GM12878 (cell line): ENCODE results near the gene HMCN1. TPM values are rescaled to one million over a fixed set of nuclear protein-coding genes. Genes with fewer than 3 reads are reported as not detected.

Source experiments
- ATAC-seq: fragments of 200-7000 bp; cut with Tn5 transposase; 3 replicates; pipeline ENCODE4 v1.9.1; 2020; ENCODE audit warnings: mild to moderate bottlenecking, moderate library complexity
- BruUV-seq: library from RNA; stranded (reverse); fragments of 400-500 nt; replicated peaks from 2 replicates; lab custom pipeline; 2021; lab: Mats Ljungman, UMichigan
- CTCF ChIA-PET: fragments of 300-600 bp; sonication (Branson Sonifier 250); formaldehyde crosslinking; extraction: SDS; loops from one replicate; lab custom pipeline; 2021; ENCODE audit warnings: inconsistent platforms; lab: Yijun Ruan, JAX
- POLR2A ChIA-PET: fragments of 350-600 bp; formaldehyde crosslinking; extraction: SDS; loops from one replicate; lab custom pipeline; 2021; ENCODE audit warnings: inconsistent platforms; lab: Charles Lee
- RAD21 ChIA-PET: fragments of 300-600 bp; sonication (Branson Sonifier 250); formaldehyde crosslinking; loops from one replicate; lab custom pipeline; 2023; ENCODE audit warnings: antibody characterized with exemption; ENCODE audit not compliant: unreplicated experiment; lab: Charles Lee
- SMC1A ChIA-PET: fragments of 300-600 bp; sonication (Branson Sonifier 250); formaldehyde crosslinking; loops from one replicate; lab custom pipeline; 2023; ENCODE audit not compliant: unreplicated experiment, uncharacterized antibody; lab: Charles Lee
- DNase-seq: peaks from one replicate; pipeline ENCODE4 v3.0.0-alpha.2; 2011; ENCODE audit warnings: low read depth, low spot score
- FAIRE-seq: peaks from 3 replicates; lab custom pipeline; 2011; peaks lifted over from hg19 to GRCh38; lab: Jason Lieb, UNC
- H2AFZ ChIP-seq: 2 replicates; pipeline ENCODE4 v1.6.0; 2011; ENCODE audit warnings: low read depth, low read length, control low read depth; ENCODE audit not compliant: control insufficient read depth
- H3K27ac ChIP-seq: 2 replicates; pipeline ENCODE4 v1.5.1; 2011; ENCODE audit warnings: control low read depth; ENCODE audit not compliant: control insufficient read depth, insufficient read depth
- H3K27me3 ChIP-seq, 2 experiments: replicated peaks in 1 of 2; 2 replicates each; pipeline versions ENCODE4 v1.6.0 to v1.6.1; 2011; ENCODE audit warnings: low read length in 1 of 2; ENCODE audit not compliant: control insufficient read depth in 2 of 2, insufficient read depth in 2 of 2
- H3K36me3 ChIP-seq, 2 experiments: 2 replicates each; pipeline ENCODE4 v1.5.1; 2011; ENCODE audit warnings: low read length in 1 of 2; ENCODE audit not compliant: control insufficient read depth in 2 of 2, insufficient read depth in 2 of 2
- H3K4me1 ChIP-seq: 2 replicates; pipeline ENCODE4 v1.6.1; 2011; ENCODE audit warnings: mild to moderate bottlenecking, low read length, moderate library complexity, mixed read lengths; ENCODE audit not compliant: control insufficient read depth, insufficient read depth
- H3K4me2 ChIP-seq: 2 replicates; pipeline ENCODE4 v1.6.0; 2011; ENCODE audit warnings: control low read depth; ENCODE audit not compliant: control insufficient read depth, insufficient read depth
- H3K4me3 ChIP-seq: fragments of 200-600 bp; sonication (generic); 2 replicates; pipeline ENCODE4 v1.5.1; 2016
- H3K79me2 ChIP-seq: 2 replicates; pipeline ENCODE4 v1.6.0; 2011; ENCODE audit warnings: low read length; ENCODE audit not compliant: control insufficient read depth, insufficient read depth
- H3K9ac ChIP-seq: 2 replicates; pipeline ENCODE4 v1.8.0; 2011; ENCODE audit warnings: low read length, control low read depth, mixed read lengths; ENCODE audit not compliant: control insufficient read depth, insufficient read depth
- H3K9me3 ChIP-seq: replicated peaks from 3 replicates; pipeline ENCODE4 v1.5.1; 2011; ENCODE audit warnings: mild to moderate bottlenecking, low read length; ENCODE audit not compliant: control insufficient read depth, insufficient read depth
- H4K20me1 ChIP-seq: 2 replicates; pipeline ENCODE4 v1.6.0; 2011; ENCODE audit not compliant: control insufficient read depth, insufficient read depth
- ATF7 ChIP-seq: fragments of 450-650 bp; IDR thresholded peaks from 2 replicates; pipeline ENCODE4 v1.6.1; 2016; ENCODE audit warnings: low read depth, mild to moderate bottlenecking
- CHD1 ChIP-seq: IDR thresholded peaks from 2 replicates; pipeline ENCODE4 v1.6.1; 2012; ENCODE audit warnings: low read depth, low read length, improper control_type of control experiment
- FOXM1 ChIP-seq: IDR thresholded peaks from 2 replicates; pipeline ENCODE4 v1.6.1; 2012; ENCODE audit warnings: low read depth, mild to moderate bottlenecking, inconsistent platforms, low read length, moderate library complexity
- MEF2A ChIP-seq: IDR thresholded peaks from 2 replicates; pipeline ENCODE4 v1.6.1; 2011; ENCODE audit warnings: low read depth, mild to moderate bottlenecking, low read length, moderate library complexity; ENCODE audit not compliant: insufficient read depth
- NFYA ChIP-seq: IDR thresholded peaks from 2 replicates; pipeline ENCODE4 v1.6.1; 2011; ENCODE audit warnings: low read depth, mild to moderate bottlenecking, low read length, improper control_type of control experiment, borderline replicate concordance
- NRF1 ChIP-seq: conservative IDR thresholded peaks from 2 replicates; pipeline ENCODE4 v1.6.1; 2011; ENCODE audit warnings: mild to moderate bottlenecking, low read depth, low read length, improper control_type of control experiment
- RAD21 ChIP-seq: IDR thresholded peaks from 2 replicates; pipeline ENCODE4 v1.6.1; 2011; ENCODE audit warnings: mild to moderate bottlenecking, low read depth, low read length, moderate library complexity; ENCODE audit not compliant: insufficient read depth
- SPI1 ChIP-seq: IDR thresholded peaks from 2 replicates; pipeline ENCODE4 v1.6.1; 2011; ENCODE audit warnings: low read depth, mild to moderate bottlenecking, low read length, moderate library complexity, borderline replicate concordance; ENCODE audit not compliant: insufficient read depth
- TARDBP ChIP-seq: IDR thresholded peaks from 2 replicates; pipeline ENCODE4 v1.6.1; 2016; ENCODE audit warnings: borderline replicate concordance
- WRNIP1 ChIP-seq: IDR thresholded peaks from 2 replicates; pipeline ENCODE4 v1.6.1; 2011; ENCODE audit warnings: low read depth, low read length, improper control_type of control experiment, borderline replicate concordance
- WGBS: methylation state at CpG from one replicate; pipeline ENCODE4 v1.1.6; 2016; ENCODE audit warnings: low lambda C conversion rate; ENCODE audit not compliant: insufficient replicate concordance, insufficient coverage; ENCODE audit errors: missing lambda C conversion rate; 5-methylcytosine and 5-hydroxymethylcytosine counted together
- in situ Hi-C: fragments of 300-500 bp; cut with MboI; formaldehyde crosslinking; loops from 9 replicates; pipeline ENCODE4 v1.14.3; 2018; ENCODE audit warnings: mixed read lengths
- intact Hi-C: fragments of 100-400 bp; cut with micrococcal nuclease; formaldehyde crosslinking; loops from one replicate; pipeline ENCODE4 v1.14.2; 2022; ENCODE audit not compliant: unreplicated experiment
- polyA plus RNA-seq, 11 experiments: library from polyadenylated mRNA; depleted of rRNA in 4 of 11; unstranded in 6 of 11; stranded (reverse) in 5 of 11; fragments of >200 nt; fragmentation: Nextera tagmentation in 4 of 11; fragmentation: Illumina TruSeq in 1 of 11; extraction: Ambion mirVana in 4 of 11; extraction: Trizol in 1 of 11; gene quantifications; 1 replicate in 1 of 11; 2 replicates in 10 of 11; pipeline versions ENCODE4 v1.2.1 to v1.2.3, GENCODE V29; 2011 to 2016; ENCODE audit warnings: inconsistent platforms in 2 of 11, missing spikeins in 2 of 11, low read depth in 1 of 11
- total RNA-seq, 4 experiments: library from RNA; depleted of rRNA in 3 of 4; stranded (reverse); fragments of >200 nt in 3 of 4; fragmentation: Illumina TruSeq in 1 of 4; extraction: Trizol in 1 of 4; gene quantifications; 2 replicates each; pipeline versions ENCODE4 v1.2.1 to v1.2.3, GENCODE V29; 2013 to 2021
- TF ChIP-seq, protein P1 (sequence below): IDR thresholded peaks from 2 replicates; pipeline ENCODE4 v1.6.1; 2012; ENCODE audit warnings: low read depth, low read length, improper control_type of control experiment
- TF ChIP-seq, protein P2 (sequence below), 3 experiments: IDR thresholded peaks in 2 of 3; conservative IDR thresholded peaks in 1 of 3; 2 replicates each; pipeline ENCODE4 v1.5.1; 2011; ENCODE audit warnings: low read depth in 3 of 3, low read length in 3 of 3, mild to moderate bottlenecking in 3 of 3, control low read depth in 2 of 3, moderate library complexity in 2 of 3, inconsistent platforms in 1 of 3, mixed read lengths in 1 of 3; ENCODE audit not compliant: control insufficient read depth in 2 of 3, insufficient read depth in 1 of 3; ENCODE audit errors: extremely low read depth in 1 of 3
- TF ChIP-seq, protein P3 (sequence below): fragments of 450-650 bp; IDR thresholded peaks from 2 replicates; pipeline ENCODE4 v1.6.1; 2014; ENCODE audit warnings: mild to moderate bottlenecking
- TF ChIP-seq, protein P4 (sequence below): IDR thresholded peaks from 2 replicates; pipeline ENCODE4 v1.6.1; 2012; ENCODE audit warnings: low read depth, low read length, improper control_type of control experiment
- TF ChIP-seq, protein P5 (sequence below): IDR thresholded peaks from 2 replicates; pipeline ENCODE4 v1.6.1; 2011; ENCODE audit warnings: borderline replicate concordance, low read depth, mild to moderate bottlenecking, moderate library complexity, low read length; ENCODE audit not compliant: insufficient read depth, poor library complexity, severe bottlenecking
- TF ChIP-seq, protein P6 (sequence below): fragments of 450-650 bp; IDR thresholded peaks from 2 replicates; pipeline ENCODE4 v1.6.1; 2017; ENCODE audit warnings: borderline replicate concordance

Gene HMCN1
- total and polyA plus RNA-seq, 10 of the 15 experiments (the other 5 are each of a cell fraction or from before 2014, with no cell fraction given): under 0.01 to 0.07 TPM; not detected in 8

DNA sequence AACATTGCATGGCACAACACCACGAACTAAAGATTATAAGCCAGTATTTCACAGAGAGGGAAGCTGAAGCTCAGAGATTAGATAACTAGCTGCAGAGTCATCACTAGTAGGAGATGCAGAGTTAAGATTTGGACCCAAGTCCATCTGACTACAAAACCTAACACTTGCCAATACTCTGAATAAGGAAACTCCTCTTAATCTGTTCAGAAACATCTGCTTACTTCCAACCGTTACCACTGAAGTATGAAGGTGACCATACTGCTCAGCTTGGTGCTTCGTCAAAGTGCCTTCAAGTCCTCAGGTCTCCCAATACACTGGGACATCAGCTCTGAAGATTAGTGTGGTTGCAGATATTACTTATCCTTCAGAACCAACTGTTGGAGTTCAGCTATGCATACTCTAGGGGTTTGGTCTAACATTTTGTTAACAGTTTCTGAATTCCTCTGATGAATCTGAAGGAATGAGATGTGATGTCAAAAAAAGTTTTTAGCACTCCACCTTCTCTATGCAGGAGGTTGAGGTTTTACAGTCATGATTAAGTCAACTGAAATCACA lies 461.3 kb downstream of the HMCN1 start:
- Histone ChIP-seq H2AFZ (no peak overlapping the region), H3K9me3 (no peaks in the 10 kb centered on the region; the same call in 2 of the 3 replicates), H3K79me2 (no peaks in the 10 kb centered on the region), H4K20me1 (no peaks in the 10 kb centered on the region), H3K4me1 (0 out of 2 replicates have a peak, but pooled peaks cover 3% of the 10 kb centered on the region), H3K4me3 (no peak overlapping the region), H3K27me3 (0 out of 4 replicates have a peak, but pooled peaks cover 0 to 2% of the 10 kb centered on the region in 2 experiments), H3K4me2 (no peak overlapping the region), H3K36me3 (no peaks in the 10 kb centered on the region), H3K27ac (no peak overlapping the region), H3K9ac (no peak overlapping the region)
- intact Hi-C loops (no loop called here), in situ Hi-C loops (no loop called here)
- ATAC-seq (no peak), FAIRE-seq (no peak), DNase-seq (no peak)
- ChIA-PET SMC1A (interaction anchor here (1.5 kb wide), 1 partner anchor 39 kb away, joined by 5 read pairs; no protein-coding TSS in a partner anchor), RAD21 (no interaction called here), POLR2A (no interaction called here), CTCF (no interaction called here)
- 29% methylated on average over 3 of the region's 3 CpGs for WGBS
- BruUV-seq: no TSS peak
- TF ChIP-seq CHD1 (no peak), NFYA (no peak), RAD21 (no peak), WRNIP1 (no peak), FOXM1 (no peak), SPI1 (no peak), TARDBP (no peak), MEF2A (no peak), ATF7 (no peak), NRF1 (no peak)
- TF ChIP-seq, protein P1, sequence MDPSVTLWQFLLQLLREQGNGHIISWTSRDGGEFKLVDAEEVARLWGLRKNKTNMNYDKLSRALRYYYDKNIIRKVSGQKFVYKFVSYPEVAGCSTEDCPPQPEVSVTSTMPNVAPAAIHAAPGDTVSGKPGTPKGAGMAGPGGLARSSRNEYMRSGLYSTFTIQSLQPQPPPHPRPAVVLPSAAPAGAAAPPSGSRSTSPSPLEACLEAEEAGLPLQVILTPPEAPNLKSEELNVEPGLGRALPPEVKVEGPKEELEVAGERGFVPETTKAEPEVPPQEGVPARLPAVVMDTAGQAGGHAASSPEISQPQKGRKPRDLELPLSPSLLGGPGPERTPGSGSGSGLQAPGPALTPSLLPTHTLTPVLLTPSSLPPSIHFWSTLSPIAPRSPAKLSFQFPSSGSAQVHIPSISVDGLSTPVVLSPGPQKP: no peak
- TF ChIP-seq, protein P2, sequence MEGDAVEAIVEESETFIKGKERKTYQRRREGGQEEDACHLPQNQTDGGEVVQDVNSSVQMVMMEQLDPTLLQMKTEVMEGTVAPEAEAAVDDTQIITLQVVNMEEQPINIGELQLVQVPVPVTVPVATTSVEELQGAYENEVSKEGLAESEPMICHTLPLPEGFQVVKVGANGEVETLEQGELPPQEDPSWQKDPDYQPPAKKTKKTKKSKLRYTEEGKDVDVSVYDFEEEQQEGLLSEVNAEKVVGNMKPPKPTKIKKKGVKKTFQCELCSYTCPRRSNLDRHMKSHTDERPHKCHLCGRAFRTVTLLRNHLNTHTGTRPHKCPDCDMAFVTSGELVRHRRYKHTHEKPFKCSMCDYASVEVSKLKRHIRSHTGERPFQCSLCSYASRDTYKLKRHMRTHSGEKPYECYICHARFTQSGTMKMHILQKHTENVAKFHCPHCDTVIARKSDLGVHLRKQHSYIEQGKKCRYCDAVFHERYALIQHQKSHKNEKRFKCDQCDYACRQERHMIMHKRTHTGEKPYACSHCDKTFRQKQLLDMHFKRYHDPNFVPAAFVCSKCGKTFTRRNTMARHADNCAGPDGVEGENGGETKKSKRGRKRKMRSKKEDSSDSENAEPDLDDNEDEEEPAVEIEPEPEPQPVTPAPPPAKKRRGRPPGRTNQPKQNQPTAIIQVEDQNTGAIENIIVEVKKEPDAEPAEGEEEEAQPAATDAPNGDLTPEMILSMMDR (IDR thresholded peaks at IDR 0.05 in 2 of 3, conservative IDR thresholded peaks at IDR 0.05 in 1 of 3; ENCODE audit: control insufficient read depth in 2 of 3, extremely low read depth in 1 of 3, insufficient read depth in 1 of 3, low read depth in 3 of 3, low read length in 3 of 3): no peak
- TF ChIP-seq, protein P3, sequence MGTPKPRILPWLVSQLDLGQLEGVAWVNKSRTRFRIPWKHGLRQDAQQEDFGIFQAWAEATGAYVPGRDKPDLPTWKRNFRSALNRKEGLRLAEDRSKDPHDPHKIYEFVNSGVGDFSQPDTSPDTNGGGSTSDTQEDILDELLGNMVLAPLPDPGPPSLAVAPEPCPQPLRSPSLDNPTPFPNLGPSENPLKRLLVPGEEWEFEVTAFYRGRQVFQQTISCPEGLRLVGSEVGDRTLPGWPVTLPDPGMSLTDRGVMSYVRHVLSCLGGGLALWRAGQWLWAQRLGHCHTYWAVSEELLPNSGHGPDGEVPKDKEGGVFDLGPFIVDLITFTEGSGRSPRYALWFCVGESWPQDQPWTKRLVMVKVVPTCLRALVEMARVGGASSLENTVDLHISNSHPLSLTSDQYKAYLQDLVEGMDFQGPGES: no peak
- TF ChIP-seq, protein P4, sequence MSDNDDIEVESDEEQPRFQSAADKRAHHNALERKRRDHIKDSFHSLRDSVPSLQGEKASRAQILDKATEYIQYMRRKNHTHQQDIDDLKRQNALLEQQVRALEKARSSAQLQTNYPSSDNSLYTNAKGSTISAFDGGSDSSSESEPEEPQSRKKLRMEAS: no peak
- TF ChIP-seq, protein P5, sequence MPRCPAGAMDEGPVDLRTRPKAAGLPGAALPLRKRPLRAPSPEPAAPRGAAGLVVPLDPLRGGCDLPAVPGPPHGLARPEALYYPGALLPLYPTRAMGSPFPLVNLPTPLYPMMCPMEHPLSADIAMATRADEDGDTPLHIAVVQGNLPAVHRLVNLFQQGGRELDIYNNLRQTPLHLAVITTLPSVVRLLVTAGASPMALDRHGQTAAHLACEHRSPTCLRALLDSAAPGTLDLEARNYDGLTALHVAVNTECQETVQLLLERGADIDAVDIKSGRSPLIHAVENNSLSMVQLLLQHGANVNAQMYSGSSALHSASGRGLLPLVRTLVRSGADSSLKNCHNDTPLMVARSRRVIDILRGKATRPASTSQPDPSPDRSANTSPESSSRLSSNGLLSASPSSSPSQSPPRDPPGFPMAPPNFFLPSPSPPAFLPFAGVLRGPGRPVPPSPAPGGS: no peak
- TF ChIP-seq, protein P6, sequence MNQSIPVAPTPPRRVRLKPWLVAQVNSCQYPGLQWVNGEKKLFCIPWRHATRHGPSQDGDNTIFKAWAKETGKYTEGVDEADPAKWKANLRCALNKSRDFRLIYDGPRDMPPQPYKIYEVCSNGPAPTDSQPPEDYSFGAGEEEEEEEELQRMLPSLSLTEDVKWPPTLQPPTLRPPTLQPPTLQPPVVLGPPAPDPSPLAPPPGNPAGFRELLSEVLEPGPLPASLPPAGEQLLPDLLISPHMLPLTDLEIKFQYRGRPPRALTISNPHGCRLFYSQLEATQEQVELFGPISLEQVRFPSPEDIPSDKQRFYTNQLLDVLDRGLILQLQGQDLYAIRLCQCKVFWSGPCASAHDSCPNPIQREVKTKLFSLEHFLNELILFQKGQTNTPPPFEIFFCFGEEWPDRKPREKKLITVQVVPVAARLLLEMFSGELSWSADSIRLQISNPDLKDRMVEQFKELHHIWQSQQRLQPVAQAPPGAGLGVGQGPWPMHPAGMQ: no peak
